ENCODE data around the gene CLEC6A.

- TF ChIP-seq, protein P1, sequence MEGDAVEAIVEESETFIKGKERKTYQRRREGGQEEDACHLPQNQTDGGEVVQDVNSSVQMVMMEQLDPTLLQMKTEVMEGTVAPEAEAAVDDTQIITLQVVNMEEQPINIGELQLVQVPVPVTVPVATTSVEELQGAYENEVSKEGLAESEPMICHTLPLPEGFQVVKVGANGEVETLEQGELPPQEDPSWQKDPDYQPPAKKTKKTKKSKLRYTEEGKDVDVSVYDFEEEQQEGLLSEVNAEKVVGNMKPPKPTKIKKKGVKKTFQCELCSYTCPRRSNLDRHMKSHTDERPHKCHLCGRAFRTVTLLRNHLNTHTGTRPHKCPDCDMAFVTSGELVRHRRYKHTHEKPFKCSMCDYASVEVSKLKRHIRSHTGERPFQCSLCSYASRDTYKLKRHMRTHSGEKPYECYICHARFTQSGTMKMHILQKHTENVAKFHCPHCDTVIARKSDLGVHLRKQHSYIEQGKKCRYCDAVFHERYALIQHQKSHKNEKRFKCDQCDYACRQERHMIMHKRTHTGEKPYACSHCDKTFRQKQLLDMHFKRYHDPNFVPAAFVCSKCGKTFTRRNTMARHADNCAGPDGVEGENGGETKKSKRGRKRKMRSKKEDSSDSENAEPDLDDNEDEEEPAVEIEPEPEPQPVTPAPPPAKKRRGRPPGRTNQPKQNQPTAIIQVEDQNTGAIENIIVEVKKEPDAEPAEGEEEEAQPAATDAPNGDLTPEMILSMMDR (IDR thresholded peaks at IDR 0.05): no peak
- TF ChIP-seq POLR2A (IDR thresholded peaks at IDR 0.05): no peak
Measured at GRCh38 chr12:8519171-8519570, 63.4 kb downstream of the CLEC6A start.
